Fibroblast of upper back skin (primary cell): Measurements from ENCODE around the gene PITPNC1.

Source experiments
- DNase-seq: peaks from one replicate; pipeline ENCODE4 v3.0.0-alpha.2; 2013

PITPNC1 gene

DNA sequence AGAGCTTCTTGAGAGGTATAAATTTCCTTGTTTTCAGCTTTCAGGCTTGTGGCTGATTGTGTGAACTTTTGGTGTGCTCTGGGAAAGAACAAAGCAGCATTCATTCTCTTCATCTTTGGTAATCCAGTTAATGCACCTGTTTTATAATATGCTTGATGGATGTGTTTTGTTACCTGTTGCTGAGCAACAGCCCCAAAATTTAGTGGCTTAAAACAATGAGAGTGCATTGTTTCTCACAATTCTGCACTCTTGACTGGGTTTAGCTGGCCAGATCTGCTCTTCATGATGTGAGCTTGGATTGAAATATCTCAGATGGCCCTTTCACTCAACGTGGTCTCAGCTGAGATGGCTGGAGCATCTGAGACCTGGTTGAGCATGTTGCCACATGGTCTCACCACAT is 281.9 kb downstream of the PITPNC1 start:
- no peak for DNase-seq

DNA sequence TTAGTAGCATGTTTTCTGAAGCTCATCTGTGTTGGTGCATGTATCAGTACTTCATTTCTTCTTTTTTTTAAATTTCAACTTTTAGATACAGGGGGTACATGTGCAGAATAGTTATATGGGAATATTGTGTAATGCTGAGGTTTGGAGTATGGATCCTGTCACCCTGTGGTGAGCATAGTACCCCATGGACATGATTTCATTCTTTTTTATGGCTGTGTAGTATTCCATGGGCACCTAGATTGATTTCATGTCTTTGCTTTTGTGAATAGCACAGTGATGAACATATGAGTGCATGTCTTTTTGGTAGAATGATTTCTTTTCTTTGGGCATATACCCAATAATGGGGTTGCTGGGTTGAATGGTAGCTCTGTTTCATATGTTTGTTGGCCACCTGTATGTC is 285.6 kb downstream of the PITPNC1 start:
- DNase-seq: no peak

DNA sequence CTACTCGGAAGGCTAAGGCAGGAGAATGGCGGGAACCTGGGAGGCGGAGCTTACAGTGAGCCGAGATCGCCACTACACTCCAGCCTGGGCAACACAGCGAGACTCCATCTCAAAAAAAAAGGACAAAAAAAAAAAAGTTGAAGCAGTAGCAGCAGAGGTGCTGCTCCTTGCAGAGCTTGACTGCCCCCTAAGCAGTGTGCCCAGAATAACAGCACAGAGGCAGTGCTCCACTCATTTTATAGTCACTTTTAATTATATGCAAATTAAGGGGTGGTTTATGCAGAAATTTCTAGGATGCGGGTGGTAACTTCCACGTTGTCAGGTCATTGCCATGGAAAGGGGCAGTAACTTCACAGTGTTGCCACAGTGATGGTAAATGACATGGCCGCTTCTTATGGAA is 286.4 kb downstream of the PITPNC1 start:
- DNase-seq: no peak

DNA sequence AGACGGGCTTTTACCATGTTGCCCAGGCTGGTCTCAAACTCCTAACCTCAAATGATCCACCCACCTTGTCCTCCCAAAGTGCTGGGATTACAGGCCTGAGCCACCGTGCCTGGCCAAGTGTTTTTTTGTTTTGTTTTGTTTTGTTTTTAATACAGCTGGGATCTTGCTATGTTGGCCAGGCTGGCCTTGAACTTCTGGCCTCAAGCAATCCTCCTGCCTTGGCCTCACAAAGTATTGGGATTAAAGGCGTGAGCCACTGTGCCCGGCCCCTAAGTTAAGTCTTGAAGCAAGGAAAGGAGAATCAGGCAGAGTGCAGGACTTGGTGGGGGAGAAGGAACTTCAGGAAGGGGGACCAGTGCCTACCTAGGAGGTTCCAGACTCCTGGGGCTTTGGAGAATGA is 288.9 kb downstream of the PITPNC1 start:
- no peak for DNase-seq

DNA sequence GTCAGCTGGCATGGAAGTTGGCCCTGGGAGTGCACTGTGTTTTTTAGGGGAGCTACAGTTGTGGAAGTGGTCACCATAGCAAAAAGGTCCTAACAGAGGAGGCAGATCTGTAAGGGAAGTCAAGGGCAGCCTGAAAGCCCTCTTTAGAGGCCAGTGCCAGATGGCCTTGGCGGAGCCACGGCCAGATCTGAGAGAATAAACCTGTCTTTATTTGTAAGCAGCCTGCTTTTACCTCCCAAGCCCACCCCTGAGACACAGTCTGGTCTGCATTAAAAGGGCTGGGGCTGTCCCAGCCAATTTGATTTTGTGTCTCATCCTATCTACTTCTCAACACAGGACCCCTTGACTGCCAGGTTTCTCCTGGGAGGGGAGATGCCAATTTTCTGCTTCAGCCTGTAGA is 289.6 kb downstream of the PITPNC1 start:
- DNase-seq: no peak

DNA sequence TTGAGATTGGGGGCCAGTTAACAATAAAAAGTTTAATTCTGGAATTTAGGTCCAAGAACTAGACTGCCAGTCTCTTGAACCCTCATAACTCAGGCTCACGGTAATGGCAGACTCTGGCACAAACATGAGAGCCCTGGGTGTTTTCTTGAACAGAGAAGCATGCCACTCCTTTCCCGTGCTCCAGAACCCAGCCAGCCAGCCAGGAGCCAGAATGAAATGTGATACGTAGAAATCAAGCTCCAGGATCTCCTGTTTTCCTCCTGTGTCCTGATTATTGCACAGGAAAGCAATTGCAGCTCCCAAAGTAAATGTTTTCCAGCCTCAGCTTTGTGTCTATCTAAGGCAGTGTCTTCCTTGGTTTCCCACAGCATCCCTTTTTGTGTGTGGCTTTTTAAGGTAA is 294.4 kb downstream of the PITPNC1 start:
- DNase-seq: no peak

GRCh38 chr17:67672592-67673335 is 295.7 kb downstream of the PITPNC1 start:
- no peak for DNase-seq

DNA sequence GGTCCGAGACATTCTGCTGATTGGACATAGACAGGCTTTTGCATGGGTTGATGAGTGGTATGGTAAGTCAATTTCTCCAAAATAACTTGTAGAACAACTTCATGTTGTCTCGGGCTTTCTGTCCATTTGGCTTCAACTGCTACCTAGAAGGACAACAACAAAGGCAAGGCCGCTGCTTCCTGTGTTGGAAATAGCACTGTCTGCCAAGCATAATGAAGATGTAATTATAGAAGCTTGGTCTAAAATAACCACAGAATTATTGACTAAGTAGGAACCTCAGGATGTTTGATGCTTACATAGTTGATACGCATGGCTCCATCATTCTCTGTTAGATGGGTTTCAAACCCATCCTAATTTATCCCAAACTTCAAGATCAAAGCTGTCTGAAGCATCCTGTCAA is 298.4 kb downstream of the PITPNC1 start:
- DNase-seq: no peak

GRCh38 chr17:67676305-67676704 is 299.2 kb downstream of the PITPNC1 start:
- DNase-seq: no peak

- no peak for DNase-seq
Measured at GRCh38 chr17:67678414-67678813, 301.3 kb downstream of the PITPNC1 start.

DNA sequence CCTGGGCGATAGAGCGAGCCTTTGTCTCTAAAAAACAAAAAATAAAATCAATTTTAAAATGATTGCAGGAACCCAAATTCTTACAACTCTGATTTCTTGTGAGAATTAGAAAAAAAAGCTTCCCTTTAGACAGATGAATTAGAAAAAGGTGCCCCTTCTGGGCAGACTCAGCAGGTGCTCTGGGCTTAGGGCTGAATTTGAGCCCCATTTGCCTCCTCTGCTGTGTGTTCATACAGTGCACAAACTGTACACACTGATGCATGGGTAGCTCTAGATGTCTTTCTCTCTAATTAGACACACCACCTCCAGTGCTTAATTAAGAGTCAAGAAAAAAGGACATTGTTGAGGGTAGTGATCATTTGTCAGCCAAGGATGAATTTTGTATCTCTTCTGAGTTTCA is 302.1 kb downstream of the PITPNC1 start:
- no peak for DNase-seq

- DNase-seq: no peak
Measured at GRCh38 chr17:67679721-67680120, 302.6 kb downstream of the PITPNC1 start.

DNA sequence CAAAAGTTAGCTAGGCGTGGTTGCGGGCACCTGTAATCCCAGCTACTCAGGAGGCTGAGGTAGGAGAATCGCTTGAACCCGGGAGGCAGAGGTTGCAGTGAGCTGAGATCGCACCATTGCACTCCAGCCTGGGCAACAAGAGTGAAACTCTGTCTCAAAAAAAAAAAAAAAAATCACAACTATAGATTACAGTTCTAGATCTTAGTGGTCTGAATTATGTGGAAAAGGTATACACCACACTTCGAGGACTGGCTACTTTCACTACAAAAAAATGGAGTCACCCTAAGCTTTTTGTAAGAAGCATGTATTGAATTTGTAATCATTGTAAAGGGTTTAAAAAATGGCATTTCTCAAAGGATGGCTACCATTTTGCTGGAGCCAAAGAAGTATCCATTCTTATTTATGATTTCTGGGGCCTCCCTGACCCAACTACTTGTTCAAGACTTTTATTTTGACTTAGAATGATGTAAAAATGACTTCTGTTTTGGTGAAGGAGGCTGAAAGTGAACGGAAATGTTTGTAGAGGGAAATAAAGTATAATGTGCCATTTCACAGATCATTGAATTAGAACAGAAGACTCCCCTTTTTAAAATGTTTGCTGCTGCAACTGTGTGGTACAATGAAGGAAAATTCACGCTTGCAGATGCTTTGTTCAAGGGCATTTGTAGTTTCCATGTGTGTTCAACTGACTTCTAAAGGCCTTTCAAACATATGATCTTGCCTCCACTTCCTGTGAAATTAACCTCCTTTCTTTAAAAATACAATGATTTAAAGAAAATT is 303.6 kb downstream of the PITPNC1 start:
- no peak for DNase-seq

DNA sequence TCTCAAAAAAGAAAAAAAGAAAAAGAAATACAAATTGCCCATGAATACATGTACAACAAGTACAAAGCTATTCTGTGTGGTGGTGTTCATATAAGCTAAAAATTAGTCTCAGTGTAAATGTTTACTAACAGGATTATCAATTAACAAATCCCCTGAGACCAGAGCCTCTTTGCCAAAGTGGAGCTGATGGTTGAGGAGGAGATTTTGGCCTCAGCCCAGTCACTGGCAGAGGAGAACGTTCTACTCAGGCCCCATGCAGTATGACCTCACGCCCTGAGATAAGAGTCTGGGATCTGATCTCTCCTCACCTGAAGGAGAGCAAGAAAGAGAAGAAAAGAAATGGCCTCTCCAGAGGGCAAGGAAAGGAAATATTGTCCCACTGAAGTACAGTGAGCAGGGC is 305.1 kb downstream of the PITPNC1 start:
- DNase-seq: no peak

DNA sequence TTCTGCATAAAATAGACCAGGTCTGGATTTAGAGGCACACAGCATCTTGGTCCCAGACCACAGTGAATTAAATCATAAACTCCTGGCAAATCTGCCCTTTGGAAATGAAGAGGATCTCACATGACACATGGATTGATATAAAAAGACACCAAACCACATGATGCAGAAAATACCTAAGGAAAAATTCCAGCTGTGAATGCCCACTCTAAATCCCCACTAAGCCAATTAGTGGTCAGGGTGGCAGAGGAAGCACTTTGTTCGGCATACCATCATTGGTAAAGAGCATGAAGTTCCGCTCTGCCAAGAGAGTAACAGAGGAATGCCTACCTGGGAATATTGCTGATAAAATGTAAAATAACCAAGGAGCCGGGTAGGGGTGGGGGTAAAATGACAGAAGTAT is 308.3 kb downstream of the PITPNC1 start:
- DNase-seq: no peak

DNA sequence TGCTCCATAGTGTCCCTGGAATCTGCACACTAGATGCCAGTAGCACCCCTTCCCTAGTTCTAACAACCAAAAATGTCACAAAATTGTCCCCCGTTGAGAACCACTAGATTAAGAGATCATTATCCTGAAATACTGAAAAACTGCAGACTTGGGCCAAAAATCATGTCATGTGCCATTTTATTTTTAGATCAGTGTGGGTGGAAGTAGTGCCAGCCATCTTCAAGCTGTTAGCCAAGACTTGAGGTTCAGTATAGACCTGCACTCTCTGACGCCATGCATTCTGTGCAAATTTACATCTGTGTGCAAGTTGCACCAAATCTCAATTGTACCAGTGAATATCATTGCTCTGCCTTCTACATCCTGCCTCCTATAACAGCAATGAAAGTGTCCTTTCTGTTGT is 309.2 kb downstream of the PITPNC1 start:
- DNase-seq: no peak

- DNase-seq: no peak
Measured at GRCh38 chr17:67687511-67687910, 310.4 kb downstream of the PITPNC1 start.

GRCh38 chr17:67689534-67690177 is 312.6 kb downstream of the PITPNC1 start:
- peak; percentile 66 for DNase-seq

DNA sequence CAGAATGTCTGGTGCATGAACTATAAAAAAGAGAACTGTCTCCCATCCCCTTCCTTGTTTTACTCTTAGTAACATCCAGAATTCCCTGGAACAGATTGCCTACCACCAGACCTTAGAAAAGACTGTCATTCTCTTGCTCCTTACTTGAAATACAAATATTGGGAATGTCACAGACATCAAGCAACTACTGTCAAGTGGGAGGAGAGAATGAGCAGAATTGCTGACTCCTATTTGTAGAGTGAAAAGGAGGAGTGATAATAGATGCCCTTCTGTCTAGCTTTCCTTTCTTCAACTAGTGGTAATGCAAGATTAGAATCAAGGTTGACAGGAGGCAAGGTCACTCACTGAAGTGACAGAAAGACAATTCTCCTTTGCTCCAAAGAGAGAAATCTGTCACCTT is 316.7 kb downstream of the PITPNC1 start:
- no peak for DNase-seq

DNA sequence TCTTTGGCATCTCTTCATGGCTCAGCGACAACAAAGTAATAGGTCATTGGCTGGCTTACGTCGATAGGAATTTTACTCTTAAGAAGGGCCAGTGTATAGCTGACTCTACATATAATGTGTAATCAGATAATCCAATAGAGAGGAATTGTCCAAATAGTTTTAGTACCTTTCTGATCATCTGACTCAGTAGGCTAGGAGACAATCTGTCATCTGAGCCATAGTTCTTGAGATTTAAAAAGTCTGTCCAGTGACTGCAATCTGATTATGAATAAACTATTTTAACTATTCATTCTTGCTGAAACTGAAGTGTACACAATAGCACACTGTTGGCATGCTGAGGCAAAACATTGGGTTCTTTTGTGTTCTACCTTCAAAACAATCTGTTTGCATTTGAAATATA is 319.3 kb downstream of the PITPNC1 start:
- peak; percentile 2 for DNase-seq

GRCh38 chr17:67696853-67697498 is 319.9 kb downstream of the PITPNC1 start:
- no peak for DNase-seq

GRCh38 chr17:67700037-67700724 is 323.1 kb downstream of the PITPNC1 start:
- no peak for DNase-seq

DNA sequence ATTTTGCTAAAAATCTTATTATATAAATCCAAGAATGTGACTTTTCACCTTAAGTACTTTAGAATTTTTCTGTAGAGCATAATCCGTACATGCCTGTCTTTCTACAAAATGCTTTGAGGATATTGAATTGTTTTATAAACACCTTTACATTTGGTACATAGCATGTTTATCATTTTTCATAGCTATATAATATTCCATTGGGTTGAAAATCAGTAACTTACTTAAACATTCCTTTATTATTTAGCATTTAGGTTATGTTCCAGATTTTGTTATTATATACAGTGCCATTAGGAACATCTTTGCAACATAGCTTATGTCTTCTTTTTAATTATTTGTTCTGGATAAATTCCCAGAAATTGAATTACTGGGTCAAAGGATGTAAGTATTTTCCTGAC is 323.6 kb downstream of the PITPNC1 start:
- no peak for DNase-seq
